HTR-8/SVneo (cell line): Measurements from ENCODE around the gene POR.
"Not testable (repeated sequence)": the region's sequence is repeated elsewhere in the genome, so short reads cannot be mapped to it uniquely, and the experiment has no call there.

Source experiments
- DNase-seq: peaks from one replicate; pipeline ENCODE4 v3.0.0; 2011; ENCODE audit warnings: low spot score, mixed read lengths; ENCODE audit not compliant: insufficient read length
- FAIRE-seq: peaks from 2 replicates; lab custom pipeline; 2011; peaks lifted over from hg19 to GRCh38; lab: Jason Lieb, UNC

Gene POR

GRCh38 chr7:75914655-75915415 lies at the start of gene POR:
Gene POR (plus strand): TSS chr7:75915155. CDS start chr7:75954002, 38,847 bp downstream.
- FAIRE-seq (peak; percentile 70), DNase-seq (peak; percentile 85)

- DNase-seq (no peak), FAIRE-seq (no peak)
Observed at GRCh38 chr7:75866114-75866488, 48.9 kb upstream of the POR start.

GRCh38 chr7:75866489-75867389 lies 48.2 kb upstream of the POR start:
- FAIRE-seq = no peak
- peak; percentile 64 for DNase-seq

GRCh38 chr7:75867390-75867717 lies 47.6 kb upstream of the POR start:
- no peak for FAIRE-seq
- no peak for DNase-seq

- no peak for DNase-seq
- FAIRE-seq = no peak
Observed at GRCh38 chr7:75868153-75868552, 46.8 kb upstream of the POR start.

- no peak for DNase-seq
Observed at GRCh38 chr7:75869776-75870379, 45.1 kb upstream of the POR start.

GRCh38 chr7:75870557-75871161 lies 44.3 kb upstream of the POR start:
- DNase-seq (no peak), FAIRE-seq (no peak)

More at GRCh38 chr7:75869776-75870379, 45.1 kb upstream of the POR start:
- FAIRE-seq = no peak

- FAIRE-seq = no peak
Observed at GRCh38 chr7:75872073-75872782, 42.7 kb upstream of the POR start.

GRCh38 chr7:75874180-75874579 lies 40.8 kb upstream of the POR start:
- FAIRE-seq, DNase-seq: not testable (repeated sequence)

More at GRCh38 chr7:75872073-75872782, 42.7 kb upstream of the POR start:
- no peak for DNase-seq

- DNase-seq (no peak), FAIRE-seq (no peak)
Observed at GRCh38 chr7:75875113-75876080, 39.6 kb upstream of the POR start.

GRCh38 chr7:75876126-75876881 lies 38.7 kb upstream of the POR start:
- DNase-seq (no peak), FAIRE-seq (no peak)

- DNase-seq = no peak
- FAIRE-seq = no peak
Observed at GRCh38 chr7:75878312-75878768, 36.6 kb upstream of the POR start.

GRCh38 chr7:75878769-75879611 lies 36.0 kb upstream of the POR start, which contains the start of gene RHBDD2:
Gene RHBDD2 (plus strand): TSS chr7:75879034. CDS start chr7:75879083, 49 bp downstream.
- peak; percentile 91 for DNase-seq
- no peak for FAIRE-seq

GRCh38 chr7:75879771-75880184 lies 35.2 kb upstream of the POR start:
- DNase-seq = no peak
- FAIRE-seq = no peak

- FAIRE-seq = no peak
- no peak for DNase-seq
Observed at GRCh38 chr7:75880242-75880641, 34.7 kb upstream of the POR start.

GRCh38 chr7:75881436-75882095 lies 33.4 kb upstream of the POR start:
- no peak for DNase-seq
- FAIRE-seq = no peak
